KMS-11 (cell line): ENCODE measurements around the gene TDG.
"Not testable (repeated sequence)": the region's sequence is repeated elsewhere in the genome, so short reads cannot be mapped to it uniquely, and the experiment has no call there.

ENCODE experiments used
- H2AFZ ChIP-seq: fragments of 200-600 bp; sonication (generic); 2 replicates; pipeline ENCODE4 v1.6.1; 2016; ENCODE audit warnings: antibody characterized with exemption, mixed run types, low read depth
- H3K27ac ChIP-seq: fragments of 200-600 bp; sonication (generic); 2 replicates; pipeline ENCODE4 v1.6.1; 2016; ENCODE audit warnings: mild to moderate bottlenecking, mixed run types
- H3K27me3 ChIP-seq: fragments of 200-600 bp; sonication (generic); 2 replicates; pipeline ENCODE4 v1.6.1; 2017; ENCODE audit warnings: mild to moderate bottlenecking, low read depth, mixed run types, moderate library complexity; ENCODE audit not compliant: insufficient read depth
- H3K36me3 ChIP-seq: fragments of 200-600 bp; sonication (generic); 2 replicates; pipeline ENCODE4 v1.6.1; 2017; ENCODE audit warnings: mild to moderate bottlenecking, mixed run types; ENCODE audit not compliant: insufficient read depth
- H3K4me1 ChIP-seq: fragments of 200-600 bp; sonication (generic); 2 replicates; pipeline ENCODE4 v1.6.1; 2016; ENCODE audit warnings: mild to moderate bottlenecking, low read depth, mixed run types; ENCODE audit not compliant: poor library complexity, severe bottlenecking
- H3K4me2 ChIP-seq: fragments of 200-600 bp; sonication (generic); 2 replicates; pipeline ENCODE4 v1.7.0; 2016; ENCODE audit warnings: mild to moderate bottlenecking, mixed run types
- H3K4me3 ChIP-seq: fragments of 200-600 bp; sonication (generic); IDR thresholded peaks from 2 replicates; pipeline ENCODE4 v1.6.1; 2017; ENCODE audit warnings: low read depth, low read length, mixed read lengths; ENCODE audit not compliant: insufficient read depth
- H3K79me2 ChIP-seq: fragments of 200-600 bp; sonication (generic); 2 replicates; pipeline ENCODE4 v1.6.1; 2016; ENCODE audit warnings: low read depth, mixed run types; ENCODE audit not compliant: insufficient read depth
- H3K9ac ChIP-seq: fragments of 200-600 bp; sonication (generic); 2 replicates; pipeline ENCODE4 v1.6.1; 2016; ENCODE audit warnings: mild to moderate bottlenecking, mixed run types
- H4K20me1 ChIP-seq: fragments of 200-600 bp; sonication (generic); 2 replicates; pipeline ENCODE4 v1.6.1; 2016; ENCODE audit warnings: mild to moderate bottlenecking, mixed run types; ENCODE audit not compliant: insufficient read depth
- TF ChIP-seq, protein P1 (sequence below): fragments of 200-600 bp; sonication (generic); conservative IDR thresholded peaks from 2 replicates; pipeline ENCODE4 v1.6.1; 2017; ENCODE audit warnings: low read depth, mild to moderate bottlenecking, antibody characterized with exemption, low read length, moderate library complexity, mixed read lengths

Gene TDG

DNA sequence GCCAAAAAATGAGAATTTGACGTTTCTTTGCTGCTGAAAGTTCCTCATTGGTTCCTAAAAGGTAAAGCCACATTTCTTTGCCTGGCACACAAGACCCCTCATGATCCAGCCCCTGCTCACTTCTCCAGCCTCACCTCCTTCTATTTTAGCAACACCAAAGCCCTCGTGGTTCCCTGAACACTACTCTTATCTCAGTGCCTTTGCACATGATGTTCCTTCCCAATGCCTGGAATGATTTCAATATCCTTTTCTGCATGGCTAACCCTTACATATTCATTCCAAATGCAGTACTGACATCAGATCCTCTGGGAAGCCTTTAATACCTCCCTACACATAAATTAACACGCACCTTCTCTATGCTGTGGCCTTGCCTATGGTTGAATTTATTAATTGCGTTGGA is 44.4 kb downstream of the TDG start:
- Histone ChIP-seq H4K20me1 (no peaks in the 10 kb centered on the region), H3K27ac (no peak overlapping the region), H3K79me2 (no peaks in the 10 kb centered on the region), H3K4me1 (no peaks in the 10 kb centered on the region), H3K27me3 (no peaks in the 10 kb centered on the region), H3K9ac (no peak overlapping the region), H2AFZ (no peak overlapping the region), H3K4me3 (no peak overlapping the region), H3K4me2 (no peak overlapping the region), H3K36me3 (no peaks in the 10 kb centered on the region)
- TF ChIP-seq, protein P1, sequence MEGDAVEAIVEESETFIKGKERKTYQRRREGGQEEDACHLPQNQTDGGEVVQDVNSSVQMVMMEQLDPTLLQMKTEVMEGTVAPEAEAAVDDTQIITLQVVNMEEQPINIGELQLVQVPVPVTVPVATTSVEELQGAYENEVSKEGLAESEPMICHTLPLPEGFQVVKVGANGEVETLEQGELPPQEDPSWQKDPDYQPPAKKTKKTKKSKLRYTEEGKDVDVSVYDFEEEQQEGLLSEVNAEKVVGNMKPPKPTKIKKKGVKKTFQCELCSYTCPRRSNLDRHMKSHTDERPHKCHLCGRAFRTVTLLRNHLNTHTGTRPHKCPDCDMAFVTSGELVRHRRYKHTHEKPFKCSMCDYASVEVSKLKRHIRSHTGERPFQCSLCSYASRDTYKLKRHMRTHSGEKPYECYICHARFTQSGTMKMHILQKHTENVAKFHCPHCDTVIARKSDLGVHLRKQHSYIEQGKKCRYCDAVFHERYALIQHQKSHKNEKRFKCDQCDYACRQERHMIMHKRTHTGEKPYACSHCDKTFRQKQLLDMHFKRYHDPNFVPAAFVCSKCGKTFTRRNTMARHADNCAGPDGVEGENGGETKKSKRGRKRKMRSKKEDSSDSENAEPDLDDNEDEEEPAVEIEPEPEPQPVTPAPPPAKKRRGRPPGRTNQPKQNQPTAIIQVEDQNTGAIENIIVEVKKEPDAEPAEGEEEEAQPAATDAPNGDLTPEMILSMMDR = no peak

- Histone ChIP-seq H3K9ac (no peak overlapping the region), H3K4me3 (no peak overlapping the region), H3K27ac (no peak overlapping the region), H3K79me2 (no peaks in the 10 kb centered on the region), H3K36me3 (no peaks in the 10 kb centered on the region), H3K4me2 (no peak overlapping the region), H4K20me1 (no peaks in the 10 kb centered on the region), H3K4me1 (no peaks in the 10 kb centered on the region), H3K27me3 (no peaks in the 10 kb centered on the region), H2AFZ (no peak overlapping the region)
- TF ChIP-seq, protein P1 = no peak
Measured at GRCh38 chr12:104010606-104011169, 45.0 kb downstream of the TDG start.

- Histone ChIP-seq H2AFZ (no peak overlapping the region), H4K20me1 (no peaks in the 10 kb centered on the region), H3K36me3 (no peaks in the 10 kb centered on the region), H3K27me3 (no peaks in the 10 kb centered on the region), H3K4me1 (no peaks in the 10 kb centered on the region), H3K9ac (no peak overlapping the region), H3K4me3 (no peak overlapping the region), H3K4me2 (no peak overlapping the region), H3K27ac (no peak overlapping the region), H3K79me2 (no peaks in the 10 kb centered on the region)
- TF ChIP-seq, protein P1 = no peak
Measured at GRCh38 chr12:104011253-104011652, 45.6 kb downstream of the TDG start.

DNA sequence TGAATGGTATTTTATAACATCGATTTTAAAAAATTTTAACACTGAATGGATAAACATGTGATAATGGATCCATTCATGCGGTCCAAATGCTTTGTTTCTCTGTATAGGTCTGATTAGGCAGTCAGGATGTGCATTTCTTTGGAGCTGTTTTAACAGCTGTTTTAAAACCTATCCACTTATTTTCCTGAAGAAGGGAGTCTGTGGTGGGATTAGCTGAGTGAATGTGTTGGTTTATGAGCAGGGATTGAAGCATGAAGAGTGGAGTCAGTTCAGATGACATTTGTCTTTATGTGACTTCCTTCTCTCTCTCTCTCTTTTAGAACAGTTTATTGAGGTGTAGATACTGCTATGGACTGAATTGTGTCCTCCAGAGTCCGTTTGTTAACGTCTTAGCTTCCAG is 46.7 kb downstream of the TDG start:
- Histone ChIP-seq H3K27ac (no peak overlapping the region), H3K79me2 (no peaks in the 10 kb centered on the region), H4K20me1 (no peaks in the 10 kb centered on the region), H3K27me3 (no peaks in the 10 kb centered on the region), H3K4me2 (no peak overlapping the region), H3K36me3 (no peaks in the 10 kb centered on the region), H2AFZ (no peak overlapping the region), H3K4me3 (no peak overlapping the region), H3K4me1 (no peaks in the 10 kb centered on the region), H3K9ac (no peak overlapping the region)
- TF ChIP-seq, protein P1 = no peak

DNA sequence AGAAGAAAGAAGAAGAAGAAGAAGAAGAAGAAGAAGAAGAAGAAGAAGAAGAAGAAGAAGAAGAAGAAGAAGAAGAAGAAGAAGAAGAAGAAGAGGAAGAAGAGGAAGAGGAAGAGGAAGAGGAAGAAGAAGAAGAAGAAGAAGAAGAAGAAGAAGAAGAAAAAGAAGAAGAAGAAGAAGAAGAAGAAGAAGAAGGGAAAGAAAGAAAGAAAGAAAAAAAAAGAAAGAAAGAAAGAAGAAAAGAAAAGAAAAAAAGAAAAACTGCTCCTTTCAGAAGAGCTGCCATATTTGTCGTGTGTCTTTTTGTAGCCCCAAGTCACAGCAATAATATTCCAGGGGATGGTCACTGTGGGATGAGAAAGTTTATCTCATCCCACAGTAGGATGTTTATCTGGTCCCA is 56.2 kb downstream of the TDG start:
- not testable (repeated sequence) for H3K9ac ChIP-seq, H3K36me3 ChIP-seq, H2AFZ ChIP-seq, H3K27ac ChIP-seq, H3K4me1 ChIP-seq, H3K4me3 ChIP-seq, H3K79me2 ChIP-seq, H3K4me2 ChIP-seq, H4K20me1 ChIP-seq, H3K27me3 ChIP-seq
